ENCODE measurements around the gene MAPK11. TPM values are rescaled to one million over a fixed set of nuclear protein-coding genes. Genes with fewer than 3 reads are reported as not detected.

Gene MAPK11
- total RNA-seq, 4 donors from 2014 or later: 6.2 to 53.5 (median 13.1) TPM

DNA sequence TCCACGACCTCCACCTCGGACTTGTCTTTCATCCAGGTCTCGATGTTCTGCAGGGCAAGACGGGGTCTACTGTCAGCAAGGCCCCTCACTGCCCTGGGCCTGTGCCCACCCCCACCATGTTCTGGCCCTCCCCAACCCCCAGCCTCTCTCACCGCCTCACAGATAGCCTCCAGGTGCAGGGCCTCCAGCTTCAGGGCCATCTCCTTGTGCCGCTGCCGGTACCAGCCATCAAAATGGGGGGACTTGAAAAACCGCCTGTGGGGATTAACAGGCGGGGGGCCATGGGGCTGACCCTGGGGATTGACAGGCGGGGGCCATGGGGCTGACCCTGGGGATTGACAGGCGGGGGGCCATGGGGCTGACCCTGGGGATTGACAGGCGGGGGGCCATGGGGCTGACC is 42.2 kb upstream of the MAPK11 start:
- TF ChIP-seq, protein P1, sequence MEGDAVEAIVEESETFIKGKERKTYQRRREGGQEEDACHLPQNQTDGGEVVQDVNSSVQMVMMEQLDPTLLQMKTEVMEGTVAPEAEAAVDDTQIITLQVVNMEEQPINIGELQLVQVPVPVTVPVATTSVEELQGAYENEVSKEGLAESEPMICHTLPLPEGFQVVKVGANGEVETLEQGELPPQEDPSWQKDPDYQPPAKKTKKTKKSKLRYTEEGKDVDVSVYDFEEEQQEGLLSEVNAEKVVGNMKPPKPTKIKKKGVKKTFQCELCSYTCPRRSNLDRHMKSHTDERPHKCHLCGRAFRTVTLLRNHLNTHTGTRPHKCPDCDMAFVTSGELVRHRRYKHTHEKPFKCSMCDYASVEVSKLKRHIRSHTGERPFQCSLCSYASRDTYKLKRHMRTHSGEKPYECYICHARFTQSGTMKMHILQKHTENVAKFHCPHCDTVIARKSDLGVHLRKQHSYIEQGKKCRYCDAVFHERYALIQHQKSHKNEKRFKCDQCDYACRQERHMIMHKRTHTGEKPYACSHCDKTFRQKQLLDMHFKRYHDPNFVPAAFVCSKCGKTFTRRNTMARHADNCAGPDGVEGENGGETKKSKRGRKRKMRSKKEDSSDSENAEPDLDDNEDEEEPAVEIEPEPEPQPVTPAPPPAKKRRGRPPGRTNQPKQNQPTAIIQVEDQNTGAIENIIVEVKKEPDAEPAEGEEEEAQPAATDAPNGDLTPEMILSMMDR (IDR thresholded peaks at IDR 0.05; ENCODE audit: low read depth): no peak

DNA sequence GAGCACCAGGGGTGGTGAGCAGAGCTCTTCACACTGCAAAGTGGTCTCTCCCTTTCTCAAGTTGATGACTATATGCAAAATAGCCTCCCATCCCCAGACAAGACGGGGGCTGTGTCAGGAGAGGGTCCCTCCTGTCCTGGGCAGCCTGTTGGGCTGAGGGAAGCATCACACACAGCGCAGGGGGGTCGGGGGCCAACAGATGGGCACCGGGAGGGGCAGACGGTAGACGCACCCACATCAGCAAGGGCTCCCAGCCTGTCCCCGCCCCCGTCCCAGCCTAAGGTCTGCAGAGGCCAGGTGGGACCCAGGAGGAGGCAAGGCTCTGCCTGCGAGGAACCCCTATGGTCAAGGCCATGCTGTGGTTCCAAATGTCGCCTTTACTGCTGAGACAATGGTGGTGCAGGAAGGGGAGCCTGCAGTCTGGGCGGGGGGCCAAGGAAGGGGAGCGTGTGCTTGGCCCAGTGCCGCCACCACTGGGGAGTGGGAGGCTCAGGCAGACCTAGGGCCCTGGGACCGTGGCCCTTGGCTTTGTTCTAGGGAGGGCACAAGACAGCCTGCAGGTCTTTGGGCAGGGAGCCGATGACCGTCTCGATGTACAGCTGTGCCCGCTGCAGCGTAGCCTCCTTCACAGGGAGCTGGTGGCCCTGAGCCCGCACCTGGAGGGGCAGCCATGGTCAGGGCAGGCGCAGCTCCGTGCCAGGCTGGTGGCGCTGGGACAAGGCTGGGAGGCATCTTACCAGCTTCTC is 41.6 kb upstream of the MAPK11 start:
- TF ChIP-seq, protein P1 (IDR thresholded peaks at IDR 0.05; ENCODE audit: low read depth): no peak

DNA sequence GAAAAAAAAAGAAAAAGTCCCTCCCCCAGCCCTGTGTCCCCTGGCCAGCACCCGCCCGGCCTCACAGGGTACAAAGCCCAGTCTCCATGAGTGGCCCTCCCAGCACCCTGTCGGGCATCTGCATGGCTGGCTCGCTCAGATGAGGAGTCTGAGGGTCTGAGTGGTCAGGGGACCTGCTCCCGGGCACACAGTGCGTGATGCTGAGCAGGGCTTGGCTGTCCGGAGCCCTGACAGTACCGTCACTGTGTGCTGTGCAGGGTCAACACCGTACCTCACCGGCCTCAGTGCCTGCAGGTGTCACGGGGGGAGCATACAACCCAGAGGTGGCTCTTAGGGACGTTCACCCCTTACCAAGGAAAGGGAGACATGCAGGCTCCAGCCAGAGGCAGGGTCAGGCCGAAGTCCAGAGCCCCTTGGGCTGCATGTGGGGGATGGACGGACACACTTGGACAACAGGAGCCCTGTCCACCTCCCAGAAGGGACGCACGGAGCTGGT is 40.8 kb upstream of the MAPK11 start:
- TF ChIP-seq, protein P1 (IDR thresholded peaks at IDR 0.05; ENCODE audit: low read depth): no peak

DNA sequence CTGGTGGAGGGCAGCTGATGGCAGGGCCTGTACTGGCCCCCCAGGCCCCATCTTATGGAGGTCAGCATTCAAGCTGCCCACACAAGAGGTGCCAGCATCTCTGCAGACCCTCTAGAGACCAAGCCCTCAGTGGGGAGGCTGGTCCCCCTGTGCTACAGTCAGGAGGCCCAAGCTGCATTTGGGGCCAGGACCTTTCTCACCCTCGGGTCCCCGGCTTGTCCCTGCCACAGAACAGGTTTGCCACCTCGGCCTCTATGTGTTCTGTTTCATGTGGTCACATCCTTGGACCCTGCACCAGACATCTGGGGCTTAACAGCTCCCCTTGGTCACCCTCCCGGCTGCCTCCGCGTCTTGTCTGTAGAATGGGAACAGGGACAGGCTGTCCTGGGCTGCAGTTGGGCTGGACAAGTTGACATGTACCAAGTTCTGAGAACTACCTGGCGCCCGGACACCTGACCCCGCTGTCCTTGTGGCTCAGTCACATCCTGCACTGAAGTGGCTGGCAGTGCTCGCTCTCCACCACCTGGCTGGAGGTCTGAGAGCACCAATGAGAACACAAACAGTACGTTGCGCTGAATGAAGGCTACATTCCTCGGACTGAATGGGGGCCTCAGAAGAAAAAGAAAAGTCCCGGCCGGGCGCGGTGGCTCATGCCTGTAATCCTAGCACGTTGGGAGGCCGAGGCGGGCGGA is 40.0 kb upstream of the MAPK11 start:
- TF ChIP-seq, protein P1 (IDR thresholded peaks at IDR 0.05; ENCODE audit: low read depth): no peak

DNA sequence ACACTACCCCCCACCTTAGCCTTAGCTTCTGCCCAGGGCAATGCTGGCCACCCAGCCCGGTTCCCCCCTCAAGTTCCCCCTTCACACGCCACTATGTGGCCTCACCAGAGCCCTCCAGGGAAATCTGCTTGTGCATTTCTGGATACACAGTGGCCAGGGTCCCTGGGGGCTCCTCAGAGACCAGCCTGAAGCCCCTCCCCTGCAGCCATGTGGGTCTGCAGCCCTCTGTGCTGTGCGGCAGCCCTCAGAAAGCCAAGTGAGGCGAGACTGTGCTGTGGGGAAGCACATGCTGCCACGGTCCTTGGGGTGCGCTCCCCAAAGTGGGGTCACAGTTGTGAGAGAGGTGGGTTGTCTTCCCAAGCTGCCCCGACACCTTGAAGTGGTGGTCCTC is 39.4 kb upstream of the MAPK11 start:
- TF ChIP-seq, protein P1 (IDR thresholded peaks at IDR 0.05; ENCODE audit: low read depth): no peak

DNA sequence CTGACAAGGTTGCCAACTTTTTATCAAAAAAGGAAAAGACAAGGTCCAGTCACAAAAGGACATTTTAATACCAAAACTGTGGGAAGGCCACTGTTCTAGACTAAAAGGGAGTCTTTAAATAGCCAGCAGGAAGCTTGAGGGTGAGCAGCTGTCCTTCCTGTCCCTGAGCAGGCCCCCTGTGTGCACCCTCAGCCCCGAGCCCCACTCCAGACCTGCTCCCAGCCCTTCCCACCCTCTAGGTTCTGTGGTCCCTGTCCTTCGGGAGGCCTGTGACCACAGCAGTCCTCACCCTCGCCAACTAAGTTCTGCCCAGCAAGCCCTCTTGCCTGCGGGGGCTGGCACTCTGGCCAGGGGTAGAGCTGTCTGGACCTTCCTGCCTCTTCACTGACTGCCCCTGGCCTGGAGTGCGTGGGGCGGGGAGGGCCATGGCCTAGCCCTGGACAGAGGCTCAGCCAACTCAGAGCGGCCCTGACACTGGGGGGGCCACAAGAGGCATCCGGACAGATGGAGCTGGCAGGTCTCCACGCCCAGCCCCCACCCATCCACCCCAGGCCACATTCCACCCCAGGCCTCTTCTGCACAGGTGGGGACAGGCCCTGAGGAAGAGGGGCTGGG is 38.9 kb upstream of the MAPK11 start:
- TF ChIP-seq, protein P1 (IDR thresholded peaks at IDR 0.05; ENCODE audit: low read depth): no peak

DNA sequence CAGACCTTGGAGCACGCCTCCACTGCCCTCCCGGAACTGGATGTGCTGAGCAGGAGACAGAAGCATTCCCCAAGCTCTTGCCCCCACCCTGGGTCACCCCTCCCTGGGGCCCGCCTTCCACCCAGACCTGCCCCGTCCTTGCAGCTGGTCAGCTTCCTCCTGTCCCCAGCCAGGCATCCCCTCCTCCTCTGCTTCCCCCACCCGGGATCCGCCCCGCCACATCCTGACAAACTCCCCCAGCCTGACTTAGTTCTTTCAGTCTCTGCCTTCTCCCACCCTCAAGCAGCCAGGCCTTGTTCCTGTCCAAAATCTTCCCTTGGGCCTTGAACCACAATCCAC is 38.4 kb upstream of the MAPK11 start:
- TF ChIP-seq, protein P1 (IDR thresholded peaks at IDR 0.05; ENCODE audit: low read depth): no peak
